OCI-LY1 (cell line): ENCODE measurements around the gene FZD2.

Experiments
- EZH2 ChIP-seq: fragments of 200-600 bp; sonication (generic), shearing (Covaris generic); IDR thresholded peaks from 2 replicates; pipeline ENCODE4 v1.8.0; 2017; ENCODE audit warnings: borderline replicate concordance, mixed run types, mild to moderate bottlenecking, antibody characterized with exemption, low read length, moderate library complexity, mixed read lengths
- TF ChIP-seq, protein P1 (sequence below): fragments of 200-600 bp; sonication (generic), shearing (Covaris generic); IDR thresholded peaks from 2 replicates; pipeline ENCODE4 v1.5.1; 2017; ENCODE audit warnings: mild to moderate bottlenecking, antibody characterized with exemption, low read length, moderate library complexity, mixed read lengths

DNA sequence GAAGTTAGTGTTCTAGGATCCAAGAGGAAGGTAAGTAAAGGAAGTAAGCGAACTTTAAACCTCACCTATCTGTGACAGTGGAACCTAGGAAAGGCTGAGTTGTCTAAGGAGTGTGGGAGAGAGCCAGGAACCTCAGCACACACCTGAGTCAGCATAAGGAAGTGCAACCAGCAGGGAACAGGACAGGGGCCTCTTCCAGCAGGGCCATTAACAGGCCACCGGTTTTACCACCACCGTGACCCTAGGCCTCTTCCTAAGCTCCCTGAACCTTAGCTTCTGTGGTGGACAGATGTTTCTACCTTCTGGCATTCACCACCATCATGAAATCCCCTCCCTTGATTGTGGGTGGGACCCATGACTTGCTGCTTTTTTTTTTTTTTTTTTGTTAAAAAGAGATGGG, 27.4 kb upstream of the FZD2 start:
- TF ChIP-seq, protein P1, sequence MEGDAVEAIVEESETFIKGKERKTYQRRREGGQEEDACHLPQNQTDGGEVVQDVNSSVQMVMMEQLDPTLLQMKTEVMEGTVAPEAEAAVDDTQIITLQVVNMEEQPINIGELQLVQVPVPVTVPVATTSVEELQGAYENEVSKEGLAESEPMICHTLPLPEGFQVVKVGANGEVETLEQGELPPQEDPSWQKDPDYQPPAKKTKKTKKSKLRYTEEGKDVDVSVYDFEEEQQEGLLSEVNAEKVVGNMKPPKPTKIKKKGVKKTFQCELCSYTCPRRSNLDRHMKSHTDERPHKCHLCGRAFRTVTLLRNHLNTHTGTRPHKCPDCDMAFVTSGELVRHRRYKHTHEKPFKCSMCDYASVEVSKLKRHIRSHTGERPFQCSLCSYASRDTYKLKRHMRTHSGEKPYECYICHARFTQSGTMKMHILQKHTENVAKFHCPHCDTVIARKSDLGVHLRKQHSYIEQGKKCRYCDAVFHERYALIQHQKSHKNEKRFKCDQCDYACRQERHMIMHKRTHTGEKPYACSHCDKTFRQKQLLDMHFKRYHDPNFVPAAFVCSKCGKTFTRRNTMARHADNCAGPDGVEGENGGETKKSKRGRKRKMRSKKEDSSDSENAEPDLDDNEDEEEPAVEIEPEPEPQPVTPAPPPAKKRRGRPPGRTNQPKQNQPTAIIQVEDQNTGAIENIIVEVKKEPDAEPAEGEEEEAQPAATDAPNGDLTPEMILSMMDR: no peak
- no peak for TF ChIP-seq EZH2
